HEK293T (cell line): ENCODE measurements around the gene IFT27.

Experiments used
- CTCF ChIA-PET: fragments of 350-600 bp; formaldehyde crosslinking; extraction: SDS; loops from one replicate; lab custom pipeline; 2021; ENCODE audit warnings: antibody characterized with exemption, inconsistent platforms; lab: Yijun Ruan, JAX
- POLR2A ChIA-PET: fragments of 350-600 bp; formaldehyde crosslinking; extraction: SDS; loops from one replicate; lab custom pipeline; 2020; ENCODE audit warnings: antibody characterized with exemption, inconsistent platforms; lab: Yijun Ruan, JAX
- DNase-seq: peaks from one replicate; pipeline ENCODE4 v3.0.0; 2012; ENCODE audit warnings: mixed read lengths; ENCODE audit errors: extremely low spot score
- ARNT ChIP-seq: fragments of 450-650 bp; IDR thresholded peaks from 2 replicates; pipeline ENCODE4 v1.6.1; 2017; ENCODE audit warnings: mild to moderate bottlenecking
- BHLHE40 ChIP-seq: fragments of 450-650 bp; IDR thresholded peaks from 2 replicates; pipeline ENCODE4 v1.6.1; 2016; ENCODE audit warnings: mild to moderate bottlenecking, moderate library complexity, borderline replicate concordance
- CTBP1 ChIP-seq: fragments of 450-650 bp; IDR thresholded peaks from 2 replicates; pipeline ENCODE4 v1.6.1; 2016; ENCODE audit warnings: borderline replicate concordance
- ELF4 ChIP-seq: fragments of 450-650 bp; IDR thresholded peaks from 2 replicates; pipeline ENCODE4 v1.6.1; 2017; ENCODE audit warnings: antibody characterized with exemption
- FOXA1 ChIP-seq: fragments of 450-650 bp; IDR thresholded peaks from 2 replicates; pipeline ENCODE4 v1.6.1; 2016; ENCODE audit warnings: mild to moderate bottlenecking
- FOXK2 ChIP-seq: fragments of 450-650 bp; IDR thresholded peaks from 2 replicates; pipeline ENCODE4 v1.6.1; 2016; ENCODE audit warnings: mild to moderate bottlenecking
- FOXM1 ChIP-seq: fragments of 450-650 bp; IDR thresholded peaks from 2 replicates; pipeline ENCODE4 v1.6.1; 2017; ENCODE audit warnings: mild to moderate bottlenecking, borderline replicate concordance
- HDGF ChIP-seq: fragments of 450-650 bp; IDR thresholded peaks from 2 replicates; pipeline ENCODE4 v1.6.1; 2017; ENCODE audit warnings: antibody characterized with exemption, borderline replicate concordance
- L3MBTL2 ChIP-seq: fragments of 450-650 bp; conservative IDR thresholded peaks from 2 replicates; pipeline ENCODE4 v1.6.1; 2016; ENCODE audit warnings: mild to moderate bottlenecking
- LEF1 ChIP-seq: fragments of 450-650 bp; IDR thresholded peaks from 2 replicates; pipeline ENCODE4 v1.6.1; 2017; ENCODE audit warnings: mild to moderate bottlenecking, borderline replicate concordance
- NFRKB ChIP-seq: fragments of 450-650 bp; IDR thresholded peaks from 2 replicates; pipeline ENCODE4 v1.6.1; 2016; ENCODE audit warnings: mild to moderate bottlenecking, moderate library complexity
- SP1 ChIP-seq: fragments of 450-650 bp; IDR thresholded peaks from 2 replicates; pipeline ENCODE4 v1.6.1; 2017
- SUZ12 ChIP-seq: fragments of 450-650 bp; IDR thresholded peaks from 2 replicates; pipeline ENCODE4 v1.6.1; 2016; ENCODE audit warnings: mild to moderate bottlenecking
- TARDBP ChIP-seq: fragments of 450-650 bp; IDR thresholded peaks from 2 replicates; pipeline ENCODE4 v1.6.1; 2016
- ZNF384 ChIP-seq: fragments of 450-650 bp; IDR thresholded peaks from 2 replicates; pipeline ENCODE4 v1.6.1; 2016
- TF ChIP-seq, protein P1 (sequence below): fragments of 450-650 bp; IDR thresholded peaks from 2 replicates; pipeline ENCODE4 v1.6.1; 2016

Gene IFT27

DNA sequence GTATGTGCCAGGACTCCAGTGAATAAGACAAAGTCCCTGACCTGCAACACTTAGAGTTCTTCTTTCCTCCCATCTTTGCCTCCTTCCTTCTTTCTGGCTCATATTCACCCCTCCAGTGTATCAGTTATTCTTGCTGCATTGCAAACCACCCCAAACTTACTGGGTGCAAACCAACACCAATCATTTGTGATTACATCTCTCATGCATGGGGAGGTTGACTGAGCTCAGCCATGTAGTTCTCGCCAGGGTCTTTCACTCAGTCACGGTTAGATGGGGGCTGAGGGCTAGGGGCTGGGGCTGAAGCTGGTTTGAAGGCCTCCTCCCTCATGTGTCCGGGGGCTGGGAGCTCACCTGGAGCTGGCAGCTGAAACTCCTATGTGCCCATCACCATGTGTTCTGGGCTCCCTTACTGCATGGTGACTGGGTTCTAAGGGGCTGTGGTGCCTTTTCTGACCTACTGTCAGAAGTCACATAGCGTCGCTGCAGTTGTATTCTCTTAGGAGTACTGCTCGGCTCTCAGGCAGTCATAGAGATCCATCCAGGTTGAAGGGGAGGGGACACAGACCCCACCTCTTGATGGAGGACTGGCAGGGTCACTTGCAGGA is 37.4 kb downstream of the IFT27 start:
- TF ChIP-seq LEF1 (no peak), HDGF (no peak), FOXA1 (no peak), SP1 (no peak), TARDBP (no peak), ELF4 (no peak), FOXM1 (no peak), SUZ12 (no peak), NFRKB (no peak), CTBP1 (no peak), ZNF384 (no peak), ARNT (no peak), L3MBTL2 (no peak), BHLHE40 (no peak), FOXK2 (no peak)
- TF ChIP-seq, protein P1, sequence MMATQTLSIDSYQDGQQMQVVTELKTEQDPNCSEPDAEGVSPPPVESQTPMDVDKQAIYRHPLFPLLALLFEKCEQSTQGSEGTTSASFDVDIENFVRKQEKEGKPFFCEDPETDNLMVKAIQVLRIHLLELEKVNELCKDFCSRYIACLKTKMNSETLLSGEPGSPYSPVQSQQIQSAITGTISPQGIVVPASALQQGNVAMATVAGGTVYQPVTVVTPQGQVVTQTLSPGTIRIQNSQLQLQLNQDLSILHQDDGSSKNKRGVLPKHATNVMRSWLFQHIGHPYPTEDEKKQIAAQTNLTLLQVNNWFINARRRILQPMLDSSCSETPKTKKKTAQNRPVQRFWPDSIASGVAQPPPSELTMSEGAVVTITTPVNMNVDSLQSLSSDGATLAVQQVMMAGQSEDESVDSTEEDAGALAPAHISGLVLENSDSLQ: no peak
- ChIA-PET CTCF (no interaction called here), POLR2A (no interaction called here)
- DNase-seq: no peak

DNA sequence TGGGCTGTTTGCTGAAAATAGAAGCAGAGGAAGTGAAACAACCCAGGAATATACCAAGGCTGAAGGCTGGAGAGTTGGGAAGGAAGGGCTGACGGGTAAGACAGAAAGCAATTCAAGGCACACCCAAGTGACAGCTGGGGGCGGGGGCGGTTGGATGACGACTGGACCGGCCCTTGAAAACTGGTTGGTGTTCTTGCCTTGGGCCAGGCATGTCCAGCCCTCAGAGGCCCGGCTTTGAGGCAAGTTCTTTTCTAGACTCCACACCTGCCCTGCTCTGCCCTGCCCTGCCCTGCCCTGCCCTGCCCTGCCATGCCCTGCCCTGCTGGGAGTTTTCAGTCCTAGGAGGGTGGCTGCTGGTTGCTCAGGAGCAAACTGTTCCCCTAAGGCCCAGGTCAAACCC is 38.1 kb downstream of the IFT27 start:
- DNase-seq: no peak
- ChIA-PET CTCF (no interaction called here), POLR2A (no interaction called here)
- TF ChIP-seq CTBP1 (no peak), ARNT (no peak), NFRKB (no peak), FOXM1 (no peak), ELF4 (no peak), BHLHE40 (no peak), LEF1 (no peak), FOXK2 (no peak), TARDBP (no peak), SP1 (no peak), FOXA1 (no peak)
- TF ChIP-seq, protein P1: no peak

DNA sequence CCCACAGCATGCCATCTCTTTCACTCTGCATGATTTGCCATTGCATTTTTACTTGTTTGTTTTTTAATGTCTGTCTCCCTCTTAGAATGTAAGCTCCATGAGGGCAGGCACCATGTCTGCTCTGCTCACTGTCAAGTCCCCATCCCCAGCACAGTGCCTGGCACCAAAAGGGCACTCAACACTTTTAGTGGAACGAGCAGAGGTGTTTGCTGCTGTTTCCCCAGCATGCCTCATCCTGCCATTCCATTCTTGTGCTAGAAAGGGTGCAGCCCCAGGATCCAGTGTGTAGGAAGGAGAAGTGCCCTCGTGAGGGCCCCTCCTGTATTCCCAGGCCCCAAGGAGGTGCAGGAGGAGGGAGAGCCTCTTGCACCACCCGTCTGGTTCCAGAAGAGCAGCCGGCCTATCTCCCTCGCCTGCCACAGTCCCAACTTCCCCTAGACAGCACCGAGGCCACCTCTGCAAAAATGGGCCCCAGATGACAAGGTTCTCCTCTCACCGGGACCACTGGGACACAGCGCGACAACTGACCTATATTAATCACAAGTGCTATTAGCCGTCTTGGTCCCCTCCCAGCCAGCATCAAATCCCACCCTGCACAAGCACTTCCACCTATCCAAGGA is 39.1 kb downstream of the IFT27 start:
- CTCF ChIA-PET: no interaction called here
- TF ChIP-seq NFRKB (no peak), FOXK2 (no peak), LEF1 (no peak), BHLHE40 (no peak), CTBP1 (no peak), ARNT (no peak), HDGF (no peak), FOXM1 (no peak), SP1 (no peak), L3MBTL2 (no peak), SUZ12 (no peak), FOXA1 (no peak), TARDBP (no peak), ELF4 (no peak)
- TF ChIP-seq, protein P1: no peak
- DNase-seq: no peak
- POLR2A ChIA-PET: no interaction called here

DNA sequence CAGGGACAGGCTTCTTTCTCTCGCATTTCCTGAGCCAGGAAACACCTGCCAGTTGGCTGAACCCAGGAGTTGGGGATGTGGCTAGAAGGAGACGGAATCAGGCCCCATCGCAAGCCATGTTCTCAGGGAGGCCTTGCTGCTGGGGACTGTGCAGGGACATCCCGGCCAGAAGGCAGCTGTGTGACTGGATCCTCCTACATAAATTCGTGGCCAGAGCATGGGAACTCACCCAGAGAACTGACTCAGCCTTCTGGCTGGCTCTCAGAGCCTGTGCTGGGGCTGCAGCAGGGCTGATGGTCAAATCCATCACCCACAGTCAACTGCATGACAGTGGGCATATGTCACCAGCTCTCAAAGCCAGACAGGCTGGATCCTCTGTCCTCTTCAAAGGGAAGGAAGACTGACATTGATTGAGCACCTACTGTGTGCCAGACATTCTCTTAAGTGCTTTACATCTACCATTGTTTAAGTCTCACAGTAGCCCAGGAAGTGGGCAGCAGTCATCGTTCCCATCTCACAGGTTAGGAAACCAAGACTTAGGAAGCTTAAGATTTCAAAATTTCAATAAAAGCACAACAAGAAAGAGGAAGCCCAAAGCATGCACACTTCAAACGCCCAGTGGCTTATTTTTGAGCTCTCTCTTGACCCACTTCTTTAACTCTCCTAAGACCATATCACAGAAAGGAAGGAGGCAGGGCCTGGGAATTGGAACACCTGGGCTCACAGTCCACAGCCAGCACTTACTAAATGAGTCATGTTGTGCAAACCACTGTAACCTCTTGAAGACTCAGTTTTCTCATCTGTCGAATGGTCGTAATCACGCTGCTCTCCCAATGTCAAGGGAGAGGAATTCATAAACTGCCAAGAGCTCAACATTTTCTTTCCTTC is 41.5 kb downstream of the IFT27 start:
- CTCF ChIA-PET: no interaction called here
- no peak for DNase-seq
- TF ChIP-seq ZNF384: no peak
- no peak for TF ChIP-seq SUZ12
- no peak for TF ChIP-seq CTBP1
- no peak for TF ChIP-seq HDGF
- no peak for TF ChIP-seq FOXM1
- TF ChIP-seq, protein P1: no peak
- TF ChIP-seq ARNT: no peak
- TF ChIP-seq L3MBTL2: no peak
- TF ChIP-seq SP1: no peak
- TF ChIP-seq BHLHE40: no peak
- no peak for TF ChIP-seq TARDBP
- TF ChIP-seq FOXA1: no peak
- TF ChIP-seq ELF4: no peak
- TF ChIP-seq NFRKB: no peak
- no peak for TF ChIP-seq LEF1
- TF ChIP-seq FOXK2: no peak
- POLR2A ChIA-PET: no interaction called here

DNA sequence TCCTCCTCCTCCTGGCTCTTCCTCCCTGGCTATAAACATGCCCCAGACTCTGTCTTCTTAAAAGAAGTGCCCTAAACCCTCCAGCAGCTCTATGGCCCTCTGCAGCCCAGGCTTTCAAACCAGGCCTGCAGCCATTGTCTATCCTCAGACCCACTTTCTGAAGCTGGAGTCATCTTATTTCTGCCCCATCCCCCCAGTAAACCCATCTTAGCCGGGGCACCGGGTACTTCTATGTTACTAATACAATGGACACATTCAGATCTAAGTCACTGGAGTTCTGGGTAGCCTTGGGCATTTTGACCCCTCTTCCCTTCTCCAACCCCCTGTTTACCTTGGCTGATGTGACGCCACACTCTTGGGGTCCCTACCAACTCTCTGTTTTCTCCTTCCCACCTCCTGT is 42.6 kb downstream of the IFT27 start:
- no peak for TF ChIP-seq ARNT
- TF ChIP-seq FOXK2: no peak
- TF ChIP-seq L3MBTL2: no peak
- no peak for TF ChIP-seq BHLHE40
- TF ChIP-seq FOXA1: no peak
- TF ChIP-seq ZNF384: no peak
- TF ChIP-seq SUZ12: no peak
- no peak for TF ChIP-seq LEF1
- TF ChIP-seq, protein P1: no peak
- no peak for TF ChIP-seq ELF4
- CTCF ChIA-PET: no interaction called here
- DNase-seq: no peak
- POLR2A ChIA-PET: no interaction called here
